GM23338 (cell line): ENCODE measurements around the gene IGF1R. TPM values are rescaled to one million over a fixed set of nuclear protein-coding genes. Genes with fewer than 3 reads are reported as not detected.

Source experiments
- ATAC-seq: fragments of 200-7000 bp; cut with Tn5 transposase; 3 replicates; pipeline ENCODE4 v1.9.1; 2020
- DNase-seq: peaks from one replicate; pipeline ENCODE4 v3.0.0-alpha.2; 2015; ENCODE audit warnings: low spot score
- H2AFZ ChIP-seq: fragments of 200-600 bp; sonication (generic); 2 replicates; pipeline ENCODE4 v1.8.0; 2016; ENCODE audit warnings: antibody characterized with exemption, mild to moderate bottlenecking, moderate library complexity
- H3F3A ChIP-seq: fragments of 200-600 bp; sonication (generic); replicated peaks from 2 replicates; pipeline ENCODE4 v1.8.0; 2017; ENCODE audit warnings: antibody characterized with exemption, mixed run types, low read depth
- H3K27ac ChIP-seq: fragments of 200-600 bp; sonication (generic); 2 replicates; pipeline ENCODE4 v1.6.1; 2016; ENCODE audit warnings: low read depth
- H3K27me3 ChIP-seq: fragments of 200-600 bp; sonication (generic); 2 replicates; pipeline ENCODE4 v1.8.0; 2016; ENCODE audit warnings: mild to moderate bottlenecking, mixed run types, moderate library complexity; ENCODE audit not compliant: insufficient read depth
- H3K36me3 ChIP-seq: fragments of 200-600 bp; sonication (generic); 2 replicates; pipeline ENCODE4 v1.8.0; 2016; ENCODE audit warnings: mild to moderate bottlenecking; ENCODE audit not compliant: insufficient read depth
- H3K4me1 ChIP-seq: fragments of 200-600 bp; sonication (generic); 2 replicates; pipeline ENCODE4 v1.8.0; 2016; ENCODE audit warnings: mild to moderate bottlenecking, moderate library complexity; ENCODE audit not compliant: insufficient read depth
- H3K4me2 ChIP-seq: fragments of 200-600 bp; sonication (generic); 2 replicates; pipeline ENCODE4 v1.7.1; 2017; ENCODE audit warnings: mixed run types
- H3K4me3 ChIP-seq: fragments of 200-600 bp; sonication (generic); 2 replicates; pipeline ENCODE4 v1.6.1; 2016; ENCODE audit warnings: mixed run types
- H3K79me2 ChIP-seq: fragments of 200-600 bp; sonication (generic); replicated peaks from 2 replicates; pipeline ENCODE4 v1.8.0; 2017; ENCODE audit warnings: mild to moderate bottlenecking; ENCODE audit not compliant: insufficient read depth
- H3K9me2 ChIP-seq: fragments of 200-600 bp; sonication (generic); 2 replicates; pipeline ENCODE4 v1.8.0; 2017; ENCODE audit not compliant: insufficient read depth
- H4K20me1 ChIP-seq: fragments of 200-600 bp; sonication (generic); replicated peaks from 2 replicates; pipeline ENCODE4 v1.8.0; 2017; ENCODE audit warnings: mild to moderate bottlenecking; ENCODE audit not compliant: insufficient read depth
- H3K27ac Mint-ChIP-seq: 2 replicates; pipeline ENCODE4 v1.8.0; 2020; ENCODE audit warnings: inconsistent platforms, mild to moderate bottlenecking, moderate library complexity, mixed read lengths
- H3K27me3 Mint-ChIP-seq: 3 replicates; pipeline ENCODE4 v1.8.0; 2022; ENCODE audit warnings: low read depth, mild to moderate bottlenecking, moderate library complexity, mixed read lengths, inconsistent platforms; ENCODE audit not compliant: insufficient read depth, poor library complexity
- H3K36me3 Mint-ChIP-seq: 3 replicates; pipeline ENCODE4 v1.8.0; 2021; ENCODE audit warnings: low read depth, mild to moderate bottlenecking, inconsistent platforms, moderate library complexity, mixed read lengths
- H3K4me1 Mint-ChIP-seq: 3 replicates; pipeline ENCODE4 v1.8.0; 2020; ENCODE audit warnings: mild to moderate bottlenecking, inconsistent platforms, mixed read lengths
- H3K4me3 Mint-ChIP-seq: 3 replicates; pipeline ENCODE4 v1.8.0; 2021; ENCODE audit warnings: moderate library complexity, mild to moderate bottlenecking, inconsistent platforms, mixed read lengths
- H3K9me3 Mint-ChIP-seq: 3 replicates; pipeline ENCODE4 v1.8.0; 2020; ENCODE audit warnings: moderate library complexity, mild to moderate bottlenecking, inconsistent platforms, mixed read lengths
- CREB1 ChIP-seq: fragments of 250-450 bp; sonication (Bioruptor Pico); IDR thresholded peaks from 2 replicates; pipeline ENCODE4 v1.5.0; 2020; ENCODE audit warnings: low read depth, mild to moderate bottlenecking, moderate library complexity
- CTCF ChIP-seq, 2 experiments: fragments of 200-600 bp in 1 of 2; sonication (generic) in 1 of 2; conservative IDR thresholded peaks; 2 replicates each; pipeline versions ENCODE4 v1.5.1 to v1.6.1; 2016 to 2017; ENCODE audit warnings: antibody characterized with exemption in 2 of 2, low read depth in 2 of 2, mild to moderate bottlenecking in 2 of 2, moderate library complexity in 1 of 2
- ETS1 ChIP-seq: IDR thresholded peaks from 2 replicates; pipeline ENCODE4 v1.6.1; 2016; ENCODE audit warnings: antibody characterized with exemption
- EZH2 ChIP-seq: fragments of 200-600 bp; sonication (generic); IDR thresholded peaks from one replicate; pipeline ENCODE4 v1.8.0; 2017; ENCODE audit warnings: antibody characterized with exemption, mild to moderate bottlenecking, low read depth; ENCODE audit not compliant: unreplicated experiment
- EZH2phosphoT487 ChIP-seq: fragments of 200-600 bp; sonication (generic); IDR thresholded peaks from one replicate; pipeline ENCODE4 v1.8.1; 2018; ENCODE audit warnings: antibody characterized with exemption; ENCODE audit not compliant: unreplicated experiment
- JUNB ChIP-seq: IDR thresholded peaks from one replicate; pipeline ENCODE4 v1.6.1; 2016; ENCODE audit warnings: antibody characterized with exemption; ENCODE audit not compliant: unreplicated experiment
- NANOG ChIP-seq: IDR thresholded peaks from 2 replicates; pipeline ENCODE4 v1.6.1; 2016; ENCODE audit warnings: antibody characterized with exemption, borderline replicate concordance
- REST ChIP-seq: IDR thresholded peaks from one replicate; pipeline ENCODE4 v1.6.1; 2018; ENCODE audit warnings: antibody characterized with exemption; ENCODE audit not compliant: unreplicated experiment
- STAT1 ChIP-seq: IDR thresholded peaks from one replicate; pipeline ENCODE4 v1.6.1; 2016; ENCODE audit warnings: antibody characterized with exemption; ENCODE audit not compliant: unreplicated experiment
- ZNF331 ChIP-seq: fragments of 250-450 bp; sonication (Bioruptor Pico); IDR thresholded peaks from 2 replicates; pipeline ENCODE4 v1.5.0; 2020; ENCODE audit warnings: low read depth, mild to moderate bottlenecking, moderate library complexity
- ZNF462 ChIP-seq: fragments of 250-450 bp; sonication (Bioruptor Pico); IDR thresholded peaks from 2 replicates; pipeline ENCODE4 v1.5.0; 2020; ENCODE audit warnings: mild to moderate bottlenecking, moderate library complexity
- polyA plus RNA-seq: library from polyadenylated mRNA; unstranded; fragments of >200 nt; fragmentation: Nextera tagmentation; extraction: Ambion mirVana; gene quantifications from 2 replicates; pipeline ENCODE4 v1.2.1, GENCODE V29; 2016
- total RNA-seq: library from RNA; depleted of rRNA; stranded (reverse); fragments of >200 nt; shearing (Covaris generic); gene quantifications from 2 replicates; pipeline ENCODE4 v1.2.3, GENCODE V29; 2014

IGF1R gene
- total and polyA plus RNA-seq, 2 experiments from 2014 or later = 20.4 to 92.2 TPM

GRCh38 chr15:98711810-98712209, 63.5 kb downstream of the IGF1R start (continued):
- TF ChIP-seq ZNF462 (CRISPR knock-in tag) (no peak), STAT1 (no peak), EZH2 (no peak), ZNF331 (CRISPR knock-in tag) (no peak)

- no peak overlapping the region for H2AFZ ChIP-seq
- TF ChIP-seq ETS1 = no peak
- no peak for TF ChIP-seq JUNB
- no peak for TF ChIP-seq EZH2
- TF ChIP-seq CTCF (conservative IDR thresholded peaks at IDR 0.05; ENCODE audit: low read depth in 2 of 2) = no peak
- no peak for TF ChIP-seq EZH2phosphoT487
- TF ChIP-seq STAT1 = no peak
- TF ChIP-seq REST = no peak
- TF ChIP-seq ZNF331 (CRISPR knock-in tag) = no peak
- no peak for TF ChIP-seq NANOG
- TF ChIP-seq CREB1 (CRISPR knock-in tag) = no peak
- H3K9me3 Mint-ChIP-seq = peaks cover 8% of the 10 kb centered on the region
Observed at GRCh38 chr15:98712845-98713584, 64.7 kb downstream of the IGF1R start.

More at GRCh38 chr15:98712845-98713584, 64.7 kb downstream of the IGF1R start:
- H3K4me1 Mint-ChIP-seq = peaks cover 78% of the 10 kb centered on the region
- no peak overlapping the region for H3K4me3 ChIP-seq
- peaks cover 31% of the 10 kb centered on the region for H3K36me3 Mint-ChIP-seq
- H3K4me1 ChIP-seq = peaks cover 91% of the 10 kb centered on the region
- no peak overlapping the region; the same call in 2 of the 3 replicates for H3K4me3 Mint-ChIP-seq
- DNase-seq (no peak), ATAC-seq (peak; percentile 20; the same call in 2 of the 3 replicates)
- H3K27ac Mint-ChIP-seq = peak overlapping the region; percentile 34
- H3K27me3 Mint-ChIP-seq = peaks cover 10% of the 10 kb centered on the region
- no peaks in the 10 kb centered on the region for H3K36me3 ChIP-seq
- peaks cover 82% of the 10 kb centered on the region for H4K20me1 ChIP-seq
- H3K79me2 ChIP-seq = peaks cover 100% of the 10 kb centered on the region
- H3K4me2 ChIP-seq = peak overlapping the region; percentile 22
- no peaks in the 10 kb centered on the region for H3K27me3 ChIP-seq
- H3F3A ChIP-seq = 0 out of 2 replicates have a peak, but pooled peaks cover 7% of the 10 kb centered on the region
- peak overlapping the region; percentile 78; the same call in 1 of the 2 replicates for H3K27ac ChIP-seq
- H3K9me2 ChIP-seq = no peaks in the 10 kb centered on the region
